GM23338 (cell line): ENCODE measurements around the gene LGALS7. TPM values are rescaled to one million over a fixed set of nuclear protein-coding genes. Genes with fewer than 3 reads are reported as not detected.

ENCODE experiments used
- ATAC-seq: fragments of 200-7000 bp; cut with Tn5 transposase; 3 replicates; pipeline ENCODE4 v1.9.1; 2020
- DNase-seq: peaks from one replicate; pipeline ENCODE4 v3.0.0-alpha.2; 2015; ENCODE audit warnings: low spot score
- H2AFZ ChIP-seq: fragments of 200-600 bp; sonication (generic); 2 replicates; pipeline ENCODE4 v1.8.0; 2016; ENCODE audit warnings: antibody characterized with exemption, mild to moderate bottlenecking, moderate library complexity
- H3F3A ChIP-seq: fragments of 200-600 bp; sonication (generic); replicated peaks from 2 replicates; pipeline ENCODE4 v1.8.0; 2017; ENCODE audit warnings: antibody characterized with exemption, mixed run types, low read depth
- H3K27ac ChIP-seq: fragments of 200-600 bp; sonication (generic); 2 replicates; pipeline ENCODE4 v1.6.1; 2016; ENCODE audit warnings: low read depth
- H3K27me3 ChIP-seq: fragments of 200-600 bp; sonication (generic); 2 replicates; pipeline ENCODE4 v1.8.0; 2016; ENCODE audit warnings: mild to moderate bottlenecking, mixed run types, moderate library complexity; ENCODE audit not compliant: insufficient read depth
- H3K36me3 ChIP-seq: fragments of 200-600 bp; sonication (generic); 2 replicates; pipeline ENCODE4 v1.8.0; 2016; ENCODE audit warnings: mild to moderate bottlenecking; ENCODE audit not compliant: insufficient read depth
- H3K4me1 ChIP-seq: fragments of 200-600 bp; sonication (generic); 2 replicates; pipeline ENCODE4 v1.8.0; 2016; ENCODE audit warnings: mild to moderate bottlenecking, moderate library complexity; ENCODE audit not compliant: insufficient read depth
- H3K4me2 ChIP-seq: fragments of 200-600 bp; sonication (generic); 2 replicates; pipeline ENCODE4 v1.7.1; 2017; ENCODE audit warnings: mixed run types
- H3K4me3 ChIP-seq: fragments of 200-600 bp; sonication (generic); 2 replicates; pipeline ENCODE4 v1.6.1; 2016; ENCODE audit warnings: mixed run types
- H3K79me2 ChIP-seq: fragments of 200-600 bp; sonication (generic); replicated peaks from 2 replicates; pipeline ENCODE4 v1.8.0; 2017; ENCODE audit warnings: mild to moderate bottlenecking; ENCODE audit not compliant: insufficient read depth
- H3K9me2 ChIP-seq: fragments of 200-600 bp; sonication (generic); 2 replicates; pipeline ENCODE4 v1.8.0; 2017; ENCODE audit not compliant: insufficient read depth
- H4K20me1 ChIP-seq: fragments of 200-600 bp; sonication (generic); replicated peaks from 2 replicates; pipeline ENCODE4 v1.8.0; 2017; ENCODE audit warnings: mild to moderate bottlenecking; ENCODE audit not compliant: insufficient read depth
- H3K27ac Mint-ChIP-seq: 2 replicates; pipeline ENCODE4 v1.8.0; 2020; ENCODE audit warnings: inconsistent platforms, mild to moderate bottlenecking, moderate library complexity, mixed read lengths
- H3K27me3 Mint-ChIP-seq: 3 replicates; pipeline ENCODE4 v1.8.0; 2022; ENCODE audit warnings: low read depth, mild to moderate bottlenecking, moderate library complexity, mixed read lengths, inconsistent platforms; ENCODE audit not compliant: insufficient read depth, poor library complexity
- H3K36me3 Mint-ChIP-seq: 3 replicates; pipeline ENCODE4 v1.8.0; 2021; ENCODE audit warnings: low read depth, mild to moderate bottlenecking, inconsistent platforms, moderate library complexity, mixed read lengths
- H3K4me1 Mint-ChIP-seq: 3 replicates; pipeline ENCODE4 v1.8.0; 2020; ENCODE audit warnings: mild to moderate bottlenecking, inconsistent platforms, mixed read lengths
- H3K4me3 Mint-ChIP-seq: 3 replicates; pipeline ENCODE4 v1.8.0; 2021; ENCODE audit warnings: moderate library complexity, mild to moderate bottlenecking, inconsistent platforms, mixed read lengths
- H3K9me3 Mint-ChIP-seq: 3 replicates; pipeline ENCODE4 v1.8.0; 2020; ENCODE audit warnings: moderate library complexity, mild to moderate bottlenecking, inconsistent platforms, mixed read lengths
- CREB1 ChIP-seq: fragments of 250-450 bp; sonication (Bioruptor Pico); IDR thresholded peaks from 2 replicates; pipeline ENCODE4 v1.5.0; 2020; ENCODE audit warnings: low read depth, mild to moderate bottlenecking, moderate library complexity
- EZH2 ChIP-seq: fragments of 200-600 bp; sonication (generic); IDR thresholded peaks from one replicate; pipeline ENCODE4 v1.8.0; 2017; ENCODE audit warnings: antibody characterized with exemption, mild to moderate bottlenecking, low read depth; ENCODE audit not compliant: unreplicated experiment
- polyA plus RNA-seq: library from polyadenylated mRNA; unstranded; fragments of >200 nt; fragmentation: Nextera tagmentation; extraction: Ambion mirVana; gene quantifications from 2 replicates; pipeline ENCODE4 v1.2.1, GENCODE V29; 2016
- total RNA-seq: library from RNA; depleted of rRNA; stranded (reverse); fragments of >200 nt; shearing (Covaris generic); gene quantifications from 2 replicates; pipeline ENCODE4 v1.2.3, GENCODE V29; 2014
- TF ChIP-seq, protein P1 (sequence below): IDR thresholded peaks from 2 replicates; pipeline ENCODE4 v1.6.1; 2016; ENCODE audit warnings: antibody characterized with exemption
- TF ChIP-seq, protein P2 (sequence below): fragments of 250-450 bp; sonication (Bioruptor Pico); IDR thresholded peaks from 2 replicates; pipeline ENCODE4 v1.5.0; 2020; ENCODE audit warnings: mild to moderate bottlenecking, moderate library complexity

LGALS7 gene
- total and polyA plus RNA-seq, 2 experiments from 2014 or later, result 1.6 TPM; not detected in 1

DNA sequence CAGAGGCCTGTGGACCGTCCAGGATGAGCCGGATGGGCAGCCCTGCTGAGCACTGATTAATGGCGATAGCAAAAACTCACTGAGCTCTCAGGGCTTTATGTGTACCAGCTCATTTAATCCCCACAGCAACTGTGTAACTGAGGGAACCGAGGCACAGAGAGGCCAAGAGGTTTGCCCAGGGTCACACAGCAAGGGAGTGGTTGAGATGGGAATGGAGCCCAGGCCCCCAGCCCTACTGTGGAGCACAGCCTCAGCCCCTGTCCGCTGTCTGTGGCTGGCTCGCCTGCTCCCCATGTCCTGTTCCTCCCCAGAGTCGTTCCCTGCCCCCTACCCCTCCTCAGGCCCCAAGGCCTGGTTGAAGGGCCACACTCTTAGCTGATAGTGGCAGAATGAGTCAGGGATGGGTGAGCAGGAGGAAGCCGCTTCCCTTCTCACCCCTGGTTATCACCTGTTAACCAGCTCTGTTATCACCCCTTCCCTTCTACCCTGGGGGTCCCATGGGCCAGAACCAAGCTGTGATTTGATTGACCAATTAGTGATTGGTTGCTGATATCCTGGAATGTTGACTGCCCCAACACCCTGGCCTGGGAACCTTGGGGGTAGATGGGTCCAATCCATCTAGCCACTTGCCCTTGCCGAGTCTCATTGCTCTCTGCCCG, 50.2 kb downstream of the LGALS7 start:
- Mint-ChIP-seq H3K36me3 (peaks cover 73% of the 10 kb centered on the region), H3K4me3 (no peak overlapping the region), H3K27ac (no peak overlapping the region), H3K27me3 (peaks cover 18% of the 10 kb centered on the region), H3K9me3 (no peaks in the 10 kb centered on the region), H3K4me1 (0 out of 3 replicates have a peak, but pooled peaks cover 2% of the 10 kb centered on the region)
- H3K79me2 ChIP-seq, result no peaks in the 10 kb centered on the region
- ATAC-seq, result no peak
- no peak overlapping the region for H3K27ac ChIP-seq
- peaks cover 34% of the 10 kb centered on the region for H3K36me3 ChIP-seq
- peaks cover 2% of the 10 kb centered on the region; the same call in 1 of the 2 replicates for H4K20me1 ChIP-seq
- no peak for DNase-seq
- H3K4me1 ChIP-seq, result no peaks in the 10 kb centered on the region
- peaks cover 16% of the 10 kb centered on the region; the same call in 1 of the 2 replicates for H3F3A ChIP-seq
- no peaks in the 10 kb centered on the region for H3K9me2 ChIP-seq
- TF ChIP-seq, protein P1, sequence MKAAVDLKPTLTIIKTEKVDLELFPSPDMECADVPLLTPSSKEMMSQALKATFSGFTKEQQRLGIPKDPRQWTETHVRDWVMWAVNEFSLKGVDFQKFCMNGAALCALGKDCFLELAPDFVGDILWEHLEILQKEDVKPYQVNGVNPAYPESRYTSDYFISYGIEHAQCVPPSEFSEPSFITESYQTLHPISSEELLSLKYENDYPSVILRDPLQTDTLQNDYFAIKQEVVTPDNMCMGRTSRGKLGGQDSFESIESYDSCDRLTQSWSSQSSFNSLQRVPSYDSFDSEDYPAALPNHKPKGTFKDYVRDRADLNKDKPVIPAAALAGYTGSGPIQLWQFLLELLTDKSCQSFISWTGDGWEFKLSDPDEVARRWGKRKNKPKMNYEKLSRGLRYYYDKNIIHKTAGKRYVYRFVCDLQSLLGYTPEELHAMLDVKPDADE, result no peak
- no peak for TF ChIP-seq CREB1 (CRISPR knock-in tag)
- TF ChIP-seq EZH2, result no peak
- TF ChIP-seq, protein P2, sequence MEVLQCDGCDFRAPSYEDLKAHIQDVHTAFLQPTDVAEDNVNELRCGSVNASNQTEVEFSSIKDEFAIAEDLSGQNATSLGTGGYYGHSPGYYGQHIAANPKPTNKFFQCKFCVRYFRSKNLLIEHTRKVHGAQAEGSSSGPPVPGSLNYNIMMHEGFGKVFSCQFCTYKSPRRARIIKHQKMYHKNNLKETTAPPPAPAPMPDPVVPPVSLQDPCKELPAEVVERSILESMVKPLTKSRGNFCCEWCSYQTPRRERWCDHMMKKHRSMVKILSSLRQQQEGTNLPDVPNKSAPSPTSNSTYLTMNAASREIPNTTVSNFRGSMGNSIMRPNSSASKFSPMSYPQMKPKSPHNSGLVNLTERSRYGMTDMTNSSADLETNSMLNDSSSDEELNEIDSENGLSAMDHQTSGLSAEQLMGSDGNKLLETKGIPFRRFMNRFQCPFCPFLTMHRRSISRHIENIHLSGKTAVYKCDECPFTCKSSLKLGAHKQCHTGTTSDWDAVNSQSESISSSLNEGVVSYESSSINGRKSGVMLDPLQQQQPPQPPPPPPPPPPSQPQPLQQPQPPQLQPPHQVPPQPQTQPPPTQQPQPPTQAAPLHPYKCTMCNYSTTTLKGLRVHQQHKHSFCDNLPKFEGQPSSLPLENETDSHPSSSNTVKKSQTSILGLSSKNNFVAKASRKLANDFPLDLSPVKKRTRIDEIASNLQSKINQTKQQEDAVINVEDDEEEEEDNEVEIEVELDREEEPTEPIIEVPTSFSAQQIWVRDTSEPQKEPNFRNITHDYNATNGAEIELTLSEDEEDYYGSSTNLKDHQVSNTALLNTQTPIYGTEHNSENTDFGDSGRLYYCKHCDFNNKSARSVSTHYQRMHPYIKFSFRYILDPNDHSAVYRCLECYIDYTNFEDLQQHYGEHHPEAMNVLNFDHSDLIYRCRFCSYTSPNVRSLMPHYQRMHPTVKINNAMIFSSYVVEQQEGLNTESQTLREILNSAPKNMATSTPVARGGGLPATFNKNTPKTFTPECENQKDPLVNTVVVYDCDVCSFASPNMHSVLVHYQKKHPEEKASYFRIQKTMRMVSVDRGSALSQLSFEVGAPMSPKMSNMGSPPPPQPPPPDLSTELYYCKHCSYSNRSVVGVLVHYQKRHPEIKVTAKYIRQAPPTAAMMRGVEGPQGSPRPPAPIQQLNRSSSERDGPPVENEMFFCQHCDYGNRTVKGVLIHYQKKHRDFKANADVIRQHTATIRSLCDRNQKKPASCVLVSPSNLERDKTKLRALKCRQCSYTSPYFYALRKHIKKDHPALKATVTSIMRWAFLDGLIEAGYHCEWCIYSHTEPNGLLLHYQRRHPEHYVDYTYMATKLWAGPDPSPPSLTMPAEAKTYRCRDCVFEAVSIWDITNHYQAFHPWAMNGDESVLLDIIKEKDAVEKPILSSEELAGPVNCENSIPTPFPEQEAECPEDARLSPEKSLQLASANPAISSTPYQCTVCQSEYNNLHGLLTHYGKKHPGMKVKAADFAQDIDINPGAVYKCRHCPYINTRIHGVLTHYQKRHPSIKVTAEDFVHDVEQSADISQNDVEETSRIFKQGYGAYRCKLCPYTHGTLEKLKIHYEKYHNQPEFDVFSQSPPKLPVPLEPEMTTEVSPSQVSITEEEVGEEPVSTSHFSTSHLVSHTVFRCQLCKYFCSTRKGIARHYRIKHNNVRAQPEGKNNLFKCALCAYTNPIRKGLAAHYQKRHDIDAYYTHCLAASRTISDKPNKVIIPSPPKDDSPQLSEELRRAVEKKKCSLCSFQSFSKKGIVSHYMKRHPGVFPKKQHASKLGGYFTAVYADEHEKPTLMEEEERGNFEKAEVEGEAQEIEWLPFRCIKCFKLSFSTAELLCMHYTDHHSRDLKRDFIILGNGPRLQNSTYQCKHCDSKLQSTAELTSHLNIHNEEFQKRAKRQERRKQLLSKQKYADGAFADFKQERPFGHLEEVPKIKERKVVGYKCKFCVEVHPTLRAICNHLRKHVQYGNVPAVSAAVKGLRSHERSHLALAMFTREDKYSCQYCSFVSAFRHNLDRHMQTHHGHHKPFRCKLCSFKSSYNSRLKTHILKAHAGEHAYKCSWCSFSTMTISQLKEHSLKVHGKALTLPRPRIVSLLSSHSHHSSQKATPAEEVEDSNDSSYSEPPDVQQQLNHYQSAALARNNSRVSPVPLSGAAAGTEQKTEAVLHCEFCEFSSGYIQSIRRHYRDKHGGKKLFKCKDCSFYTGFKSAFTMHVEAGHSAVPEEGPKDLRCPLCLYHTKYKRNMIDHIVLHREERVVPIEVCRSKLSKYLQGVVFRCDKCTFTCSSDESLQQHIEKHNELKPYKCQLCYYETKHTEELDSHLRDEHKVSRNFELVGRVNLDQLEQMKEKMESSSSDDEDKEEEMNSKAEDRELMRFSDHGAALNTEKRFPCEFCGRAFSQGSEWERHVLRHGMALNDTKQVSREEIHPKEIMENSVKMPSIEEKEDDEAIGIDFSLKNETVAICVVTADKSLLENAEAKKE, result no peak
- H3K4me3 ChIP-seq, result no peak overlapping the region
- H3K4me2 ChIP-seq, result no peak overlapping the region
- H2AFZ ChIP-seq, result no peak overlapping the region
- H3K27me3 ChIP-seq, result no peaks in the 10 kb centered on the region
